Measurements from ENCODE around the gene PARD3.

PARD3 gene

DNA sequence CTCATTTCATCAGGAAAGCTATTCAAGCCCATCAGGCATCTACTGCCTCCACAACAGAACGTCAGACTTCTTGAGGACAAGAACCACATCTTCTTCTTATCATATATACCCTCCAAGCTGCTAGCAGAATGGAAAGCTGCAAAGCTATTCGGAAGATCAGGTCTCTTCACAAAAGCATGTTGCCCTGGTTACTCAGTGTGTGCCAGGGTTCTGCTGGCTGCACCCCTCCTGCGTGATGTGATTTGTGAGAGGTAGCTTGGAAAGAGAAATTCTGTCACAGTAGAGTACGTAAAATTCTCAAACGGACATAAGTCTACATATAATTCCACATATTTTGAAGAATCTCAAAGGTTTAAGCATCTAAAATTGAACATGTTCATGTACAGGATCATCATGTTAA is 681.7 kb downstream of the PARD3 start:
- Mint-ChIP-seq H3K9me3 (peaks cover 5% of the 10 kb centered on the region), H3K36me3 (no peaks in the 10 kb centered on the region), H3K4me1 (no peaks in the 10 kb centered on the region), H3K27ac (no peak overlapping the region), H3K4me3 (no peak overlapping the region), H3K27me3 (peaks cover 5% of the 10 kb centered on the region)

DNA sequence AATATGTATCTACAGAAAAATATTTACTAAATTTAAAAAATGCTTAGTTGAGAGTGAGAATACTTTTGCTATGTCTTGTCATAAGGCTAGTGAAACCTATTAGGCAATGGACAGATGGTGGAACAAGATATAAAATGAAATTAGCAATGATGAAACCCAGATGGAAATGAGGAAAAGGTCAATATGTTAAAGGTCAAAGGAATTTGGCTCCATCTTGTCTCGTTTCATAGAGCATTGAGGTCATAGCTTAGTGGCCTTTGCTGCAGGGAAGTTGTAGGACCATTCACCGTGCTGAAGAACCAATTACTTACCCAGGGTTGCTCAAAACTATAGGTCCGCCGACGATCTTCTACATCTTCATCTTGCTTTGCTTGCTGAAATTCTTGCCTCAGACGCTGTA is 683.9 kb downstream of the PARD3 start:
- no peaks in the 10 kb centered on the region for H3K36me3 Mint-ChIP-seq
- no peak overlapping the region for H3K4me3 Mint-ChIP-seq
- peaks cover 7% of the 10 kb centered on the region for H3K27me3 Mint-ChIP-seq

DNA sequence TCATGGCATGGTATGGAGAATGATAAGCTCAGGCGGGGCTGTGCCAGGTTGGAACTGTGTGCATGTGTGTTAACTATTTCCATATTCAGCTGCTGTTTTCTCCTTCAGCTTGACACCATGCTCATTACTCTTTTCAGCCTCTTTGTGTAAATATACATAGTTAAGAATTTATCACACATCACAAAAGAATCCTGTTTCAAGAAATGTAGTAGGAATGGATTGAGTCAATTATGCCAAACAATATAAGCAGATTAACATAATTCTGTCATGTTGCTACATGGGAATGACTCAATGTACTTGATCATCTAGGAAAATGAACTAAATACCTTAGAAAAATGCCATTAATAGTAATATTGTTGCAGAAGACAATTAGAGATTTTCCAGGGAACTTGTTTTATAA is 687.4 kb downstream of the PARD3 start:
- Mint-ChIP-seq H3K4me1 (peaks cover 4% of the 10 kb centered on the region), H3K36me3 (no peaks in the 10 kb centered on the region), H3K4me3 (no peak overlapping the region), H3K27ac (no peak overlapping the region), H3K9me3 (peaks cover 5% of the 10 kb centered on the region), H3K27me3 (peaks cover 2% of the 10 kb centered on the region)

More for the DNA sequence above, 683.9 kb downstream of the PARD3 start:
- Mint-ChIP-seq H3K9me3 (peaks cover 5% of the 10 kb centered on the region), H3K27ac (no peak overlapping the region), H3K4me1 (no peaks in the 10 kb centered on the region)

DNA sequence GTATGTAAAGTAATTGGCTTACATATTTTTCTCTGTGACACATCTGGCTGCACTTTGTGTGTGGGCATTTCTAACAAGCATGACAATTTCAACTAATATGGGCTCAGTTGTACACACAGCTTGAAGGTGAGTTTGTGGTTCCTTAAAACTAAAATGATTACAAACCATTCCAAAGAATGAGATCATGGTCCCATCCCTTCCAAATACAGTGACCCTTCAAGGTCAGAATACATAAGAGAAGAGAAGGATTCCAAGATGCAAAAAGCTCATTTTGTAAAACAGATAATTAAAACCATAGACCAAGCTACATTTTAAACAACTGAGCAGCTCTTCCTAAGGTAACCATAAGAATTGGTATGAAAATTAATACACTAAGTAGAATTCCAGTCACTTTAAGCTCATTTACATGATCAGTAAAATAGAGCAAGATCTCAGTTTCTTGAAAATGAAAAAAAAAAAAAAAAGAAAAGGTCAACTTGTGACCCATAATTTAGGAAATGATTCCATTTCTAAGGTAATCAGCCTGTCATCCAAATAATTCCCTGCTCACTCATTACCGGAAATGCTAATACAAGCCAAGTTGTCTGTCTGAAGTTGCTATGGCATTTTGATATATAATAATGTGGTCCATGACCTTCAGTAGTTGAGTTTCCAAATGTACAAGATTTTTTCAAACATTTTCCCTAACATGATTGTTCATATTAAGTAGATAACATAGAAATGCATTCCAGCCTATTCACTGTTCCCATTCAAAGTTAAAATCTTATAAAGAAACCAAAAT is 688.5 kb downstream of the PARD3 start:
- H3K27me3 Mint-ChIP-seq: peaks cover 2% of the 10 kb centered on the region
- H3K4me3 Mint-ChIP-seq: no peak overlapping the region
- H3K4me1 Mint-ChIP-seq: peaks cover 15% of the 10 kb centered on the region
- H3K27ac Mint-ChIP-seq: no peak overlapping the region
- no peaks in the 10 kb centered on the region for H3K36me3 Mint-ChIP-seq
- peaks cover 5% of the 10 kb centered on the region for H3K9me3 Mint-ChIP-seq

- Mint-ChIP-seq H3K4me1 (peaks cover 21% of the 10 kb centered on the region), H3K27ac (no peak overlapping the region), H3K9me3 (peaks cover 5% of the 10 kb centered on the region), H3K4me3 (no peak overlapping the region), H3K36me3 (no peaks in the 10 kb centered on the region), H3K27me3 (peaks cover 2% of the 10 kb centered on the region)
Measured at GRCh38 chr10:34125702-34126101, 689.4 kb downstream of the PARD3 start.

DNA sequence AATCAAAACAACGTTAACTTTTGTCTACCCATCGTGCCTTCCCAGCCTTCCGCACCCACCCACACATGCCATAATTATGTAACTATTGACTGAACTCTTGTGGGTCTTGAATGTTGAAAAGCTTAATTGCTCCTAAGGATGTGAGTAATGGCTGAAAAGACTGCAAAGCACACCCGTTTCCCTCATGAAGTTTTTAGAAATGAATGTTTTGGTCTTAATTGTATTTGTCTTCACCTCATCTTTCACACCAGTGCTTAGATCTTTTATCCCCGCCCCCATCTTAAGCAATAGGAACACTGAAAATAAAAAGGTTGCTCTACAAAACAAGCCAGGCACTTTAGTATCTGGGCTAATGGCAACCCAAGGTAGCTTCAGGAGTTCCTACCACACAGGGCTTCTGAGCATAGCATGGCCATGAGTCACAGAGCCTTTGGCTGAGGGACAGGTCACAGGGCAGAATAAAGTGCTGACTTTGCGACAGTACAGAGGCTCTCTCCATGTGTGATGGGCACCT is 690.5 kb downstream of the PARD3 start:
- Mint-ChIP-seq H3K4me1 (peaks cover 21% of the 10 kb centered on the region), H3K27me3 (peaks cover 2% of the 10 kb centered on the region), H3K36me3 (no peaks in the 10 kb centered on the region), H3K9me3 (no peaks in the 10 kb centered on the region), H3K4me3 (no peak overlapping the region), H3K27ac (no peak overlapping the region)

GRCh38 chr10:34121781-34122622 is 693.1 kb downstream of the PARD3 start:
- Mint-ChIP-seq H3K27ac (no peak overlapping the region), H3K4me1 (peaks cover 21% of the 10 kb centered on the region), H3K27me3 (no peaks in the 10 kb centered on the region), H3K4me3 (no peak overlapping the region), H3K9me3 (no peaks in the 10 kb centered on the region), H3K36me3 (no peaks in the 10 kb centered on the region)

DNA sequence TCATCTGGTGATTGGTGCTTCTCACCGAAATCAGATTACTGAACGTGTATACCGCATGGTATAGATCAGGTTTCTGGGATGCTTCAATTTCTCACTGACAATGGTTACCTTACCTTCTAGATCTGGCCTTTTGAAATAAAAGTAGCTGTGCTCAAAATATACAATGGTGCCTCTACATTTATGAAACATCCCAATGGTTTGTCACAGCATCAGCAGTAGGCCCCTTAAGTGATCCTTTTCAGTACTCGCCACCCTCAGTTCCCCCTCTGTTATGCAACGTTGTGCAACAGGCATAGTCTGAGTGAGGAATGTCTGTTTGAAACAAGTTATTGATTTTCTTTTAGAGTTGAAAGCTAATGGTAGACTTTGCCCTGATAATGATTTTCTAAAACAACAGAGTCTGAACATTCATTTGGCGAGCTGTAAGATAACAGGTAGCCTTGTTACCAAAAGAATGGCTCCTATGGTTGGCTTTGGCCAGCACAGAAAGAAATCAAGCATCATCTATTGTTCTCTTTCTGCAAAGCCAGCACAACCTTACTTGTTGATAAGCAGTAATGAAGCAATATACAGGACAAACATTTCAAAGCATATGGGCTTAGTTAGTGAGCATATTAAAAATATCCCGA is 693.9 kb downstream of the PARD3 start:
- H3K27ac Mint-ChIP-seq: no peak overlapping the region
- no peaks in the 10 kb centered on the region for H3K9me3 Mint-ChIP-seq
- H3K36me3 Mint-ChIP-seq: no peaks in the 10 kb centered on the region
- no peak overlapping the region for H3K4me3 Mint-ChIP-seq
- peaks cover 21% of the 10 kb centered on the region for H3K4me1 Mint-ChIP-seq
- H3K27me3 Mint-ChIP-seq: no peaks in the 10 kb centered on the region

- Mint-ChIP-seq H3K4me3 (no peak overlapping the region), H3K27me3 (no peaks in the 10 kb centered on the region), H3K4me1 (peaks cover 21% of the 10 kb centered on the region), H3K36me3 (no peaks in the 10 kb centered on the region), H3K9me3 (no peaks in the 10 kb centered on the region), H3K27ac (no peak overlapping the region)
Measured at GRCh38 chr10:34119456-34119855, 695.6 kb downstream of the PARD3 start.

- no peaks in the 10 kb centered on the region for H3K9me3 Mint-ChIP-seq
- H3K4me1 Mint-ChIP-seq: peaks cover 8% of the 10 kb centered on the region
- no peak overlapping the region for H3K27ac Mint-ChIP-seq
- no peaks in the 10 kb centered on the region for H3K36me3 Mint-ChIP-seq
- H3K4me3 Mint-ChIP-seq: no peak overlapping the region
- no peaks in the 10 kb centered on the region for H3K27me3 Mint-ChIP-seq
Measured at GRCh38 chr10:34116681-34117271, 698.3 kb downstream of the PARD3 start.

GRCh38 chr10:34116220-34116641 is 698.9 kb downstream of the PARD3 start:
- no peak overlapping the region for H3K4me3 Mint-ChIP-seq
- no peaks in the 10 kb centered on the region for H3K36me3 Mint-ChIP-seq
- H3K27me3 Mint-ChIP-seq: no peaks in the 10 kb centered on the region
- H3K9me3 Mint-ChIP-seq: no peaks in the 10 kb centered on the region
- H3K27ac Mint-ChIP-seq: no peak overlapping the region
- H3K4me1 Mint-ChIP-seq: peaks cover 2% of the 10 kb centered on the region

GRCh38 chr10:34114914-34115313 is 700.2 kb downstream of the PARD3 start:
- H3K27ac Mint-ChIP-seq: no peak overlapping the region
- no peak overlapping the region for H3K4me3 Mint-ChIP-seq
- H3K4me1 Mint-ChIP-seq: no peaks in the 10 kb centered on the region
- no peaks in the 10 kb centered on the region for H3K36me3 Mint-ChIP-seq
- H3K27me3 Mint-ChIP-seq: no peaks in the 10 kb centered on the region
- no peaks in the 10 kb centered on the region for H3K9me3 Mint-ChIP-seq

- no peaks in the 10 kb centered on the region for H3K4me1 Mint-ChIP-seq
- no peaks in the 10 kb centered on the region for H3K9me3 Mint-ChIP-seq
- H3K27ac Mint-ChIP-seq: no peak overlapping the region
- H3K4me3 Mint-ChIP-seq: no peak overlapping the region
- no peaks in the 10 kb centered on the region for H3K36me3 Mint-ChIP-seq
- no peaks in the 10 kb centered on the region for H3K27me3 Mint-ChIP-seq
Measured at GRCh38 chr10:34113504-34114225, 701.4 kb downstream of the PARD3 start.

GRCh38 chr10:34112171-34112782 is 702.8 kb downstream of the PARD3 start:
- H3K4me3 Mint-ChIP-seq: no peak overlapping the region
- H3K27ac Mint-ChIP-seq: no peak overlapping the region
- no peaks in the 10 kb centered on the region for H3K27me3 Mint-ChIP-seq
- no peaks in the 10 kb centered on the region for H3K9me3 Mint-ChIP-seq
- no peaks in the 10 kb centered on the region for H3K36me3 Mint-ChIP-seq
- H3K4me1 Mint-ChIP-seq: no peaks in the 10 kb centered on the region
